GM12801 (cell line): ENCODE data around the gene ARPC1B.

Experiments used
- TF ChIP-seq, protein P1 (sequence below): IDR thresholded peaks from one replicate; pipeline ENCODE4 v1.5.1; 2011; ENCODE audit warnings: control low read depth; ENCODE audit not compliant: insufficient read length; ENCODE audit errors: extremely low read depth

ARPC1B gene

DNA sequence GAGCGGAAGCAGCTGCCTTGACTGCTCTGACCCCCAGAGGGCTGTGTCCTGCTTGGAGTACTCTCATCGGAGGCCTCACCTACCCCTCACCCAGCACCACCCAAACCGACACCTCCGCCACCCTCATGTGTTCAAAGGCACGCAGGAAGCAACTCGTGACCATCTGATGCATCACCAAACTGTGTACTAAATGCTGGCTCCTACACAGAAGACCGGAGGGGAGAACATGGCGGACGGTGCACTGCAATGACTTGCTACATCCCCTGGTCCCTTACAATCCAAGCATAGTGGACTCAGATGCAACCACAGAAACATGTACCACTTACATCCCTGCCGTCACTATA lies 30.4 kb downstream of the ARPC1B start:
- TF ChIP-seq, protein P1, sequence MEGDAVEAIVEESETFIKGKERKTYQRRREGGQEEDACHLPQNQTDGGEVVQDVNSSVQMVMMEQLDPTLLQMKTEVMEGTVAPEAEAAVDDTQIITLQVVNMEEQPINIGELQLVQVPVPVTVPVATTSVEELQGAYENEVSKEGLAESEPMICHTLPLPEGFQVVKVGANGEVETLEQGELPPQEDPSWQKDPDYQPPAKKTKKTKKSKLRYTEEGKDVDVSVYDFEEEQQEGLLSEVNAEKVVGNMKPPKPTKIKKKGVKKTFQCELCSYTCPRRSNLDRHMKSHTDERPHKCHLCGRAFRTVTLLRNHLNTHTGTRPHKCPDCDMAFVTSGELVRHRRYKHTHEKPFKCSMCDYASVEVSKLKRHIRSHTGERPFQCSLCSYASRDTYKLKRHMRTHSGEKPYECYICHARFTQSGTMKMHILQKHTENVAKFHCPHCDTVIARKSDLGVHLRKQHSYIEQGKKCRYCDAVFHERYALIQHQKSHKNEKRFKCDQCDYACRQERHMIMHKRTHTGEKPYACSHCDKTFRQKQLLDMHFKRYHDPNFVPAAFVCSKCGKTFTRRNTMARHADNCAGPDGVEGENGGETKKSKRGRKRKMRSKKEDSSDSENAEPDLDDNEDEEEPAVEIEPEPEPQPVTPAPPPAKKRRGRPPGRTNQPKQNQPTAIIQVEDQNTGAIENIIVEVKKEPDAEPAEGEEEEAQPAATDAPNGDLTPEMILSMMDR, result no peak

DNA sequence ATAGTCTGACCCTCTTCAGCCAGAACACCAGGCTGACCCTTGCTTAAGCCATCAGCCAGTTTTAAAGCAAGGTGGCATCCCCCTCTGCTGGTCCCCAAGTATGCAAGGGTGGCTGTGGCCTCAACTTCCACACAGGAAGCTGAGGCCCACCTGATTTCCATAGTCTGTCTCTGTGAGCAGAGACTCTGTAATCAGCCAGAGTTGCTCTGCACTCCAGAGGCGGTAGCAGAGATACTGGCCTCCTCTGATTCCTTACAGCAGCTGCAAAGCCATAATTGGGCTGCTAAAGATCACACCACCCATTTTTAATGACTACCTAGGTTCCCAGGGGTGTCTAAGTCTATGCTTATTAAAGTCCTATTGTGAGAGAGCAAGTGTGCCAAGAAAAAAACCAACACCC lies 32.0 kb downstream of the ARPC1B start:
- TF ChIP-seq, protein P1, result no peak

DNA sequence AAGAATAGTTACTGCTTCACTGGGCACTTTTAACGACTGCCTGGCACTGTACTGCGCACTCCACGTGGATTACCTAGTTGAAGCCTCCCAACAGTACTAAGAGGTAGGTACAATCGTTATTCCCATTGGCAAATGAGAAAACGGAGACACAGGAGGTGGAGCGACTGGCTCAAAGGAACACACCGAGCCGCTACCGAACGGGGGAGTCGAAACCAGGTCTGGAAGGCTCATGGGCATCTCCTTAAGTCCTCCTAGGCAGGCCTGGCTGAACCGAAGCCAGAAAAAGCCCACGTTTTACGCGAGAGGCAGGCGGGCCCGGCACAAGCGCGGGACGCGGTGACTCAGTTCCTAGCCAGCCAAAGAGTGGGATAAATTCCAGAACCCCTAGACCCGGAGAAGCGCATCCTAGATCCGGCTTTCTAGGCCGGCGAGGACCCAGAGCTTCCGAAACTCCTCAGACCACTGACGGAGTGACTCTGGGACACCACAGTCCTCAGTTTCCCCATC lies 33.4 kb downstream of the ARPC1B start:
- TF ChIP-seq, protein P1, result no peak

DNA sequence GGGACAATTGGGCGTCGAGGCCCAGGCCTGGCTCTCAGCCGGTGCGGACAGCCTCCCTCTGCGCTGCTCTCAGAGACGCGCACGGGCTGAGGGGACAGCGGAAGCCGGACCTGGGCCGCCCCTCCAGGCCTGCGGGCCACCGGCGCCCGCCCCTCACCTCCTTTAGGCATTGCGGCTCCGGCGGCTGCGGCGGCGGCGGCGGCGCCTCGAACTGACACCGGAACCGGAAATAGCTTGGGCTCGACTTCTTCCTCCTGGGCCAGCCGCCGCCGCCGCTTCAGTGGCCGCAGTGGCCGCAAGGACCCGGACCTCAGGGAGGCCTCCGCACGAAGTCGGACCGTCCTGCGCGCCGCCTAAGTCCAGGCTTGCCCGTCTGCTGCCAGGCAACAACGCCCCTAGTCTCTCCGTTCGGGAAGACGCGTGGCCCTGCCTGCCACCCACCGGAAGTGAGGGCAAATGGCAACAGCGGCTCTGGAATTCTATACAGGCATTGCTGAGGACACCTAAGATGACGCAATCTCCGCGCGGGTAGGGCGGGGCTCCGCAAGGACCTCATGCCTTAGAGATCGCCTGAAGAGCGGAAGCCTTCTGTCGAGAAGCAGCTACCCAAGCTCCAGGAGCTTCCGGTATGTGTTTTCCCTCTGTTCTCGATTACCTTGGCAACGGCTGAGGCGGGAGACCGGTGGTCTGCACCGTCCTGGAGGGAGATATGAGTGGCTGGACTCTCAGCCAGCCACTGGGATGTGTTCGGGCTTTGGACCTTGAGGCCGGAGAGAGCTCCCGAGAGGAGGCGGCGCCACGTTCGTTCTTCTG lies 34.1 kb downstream of the ARPC1B start, which contains the start of the genes BUD31 and PDAP1:
TSS of gene BUD31 (plus strand) at position 591 of the 813 bp plus-strand sequence. CDS start 2,124 bp downstream, outside the sequence.
TSS of gene PDAP1 (minus strand) at position 219 of the 813 bp plus-strand sequence. CDS start at position 170, 49 bp downstream.
- TF ChIP-seq, protein P1, result no peak

DNA sequence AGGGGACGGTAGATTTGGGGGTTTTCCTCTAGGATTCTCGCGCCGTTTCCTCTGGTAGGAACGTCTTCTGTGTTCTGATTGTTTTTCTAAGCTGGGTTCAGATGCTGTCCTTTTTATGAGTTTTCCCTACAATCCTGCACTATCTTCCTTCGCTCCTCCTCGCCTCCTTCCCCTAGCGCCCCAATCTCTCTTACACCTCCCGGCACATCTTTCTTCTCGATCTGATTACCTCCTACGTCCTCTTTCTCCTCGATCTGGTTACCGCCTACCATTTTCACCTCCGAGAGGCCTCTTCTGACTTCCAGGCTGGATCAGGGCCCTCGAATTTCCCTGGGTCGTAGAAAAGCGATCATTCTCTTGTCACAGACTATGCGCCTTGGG lies 34.7 kb downstream of the ARPC1B start:
- TF ChIP-seq, protein P1, result no peak

DNA sequence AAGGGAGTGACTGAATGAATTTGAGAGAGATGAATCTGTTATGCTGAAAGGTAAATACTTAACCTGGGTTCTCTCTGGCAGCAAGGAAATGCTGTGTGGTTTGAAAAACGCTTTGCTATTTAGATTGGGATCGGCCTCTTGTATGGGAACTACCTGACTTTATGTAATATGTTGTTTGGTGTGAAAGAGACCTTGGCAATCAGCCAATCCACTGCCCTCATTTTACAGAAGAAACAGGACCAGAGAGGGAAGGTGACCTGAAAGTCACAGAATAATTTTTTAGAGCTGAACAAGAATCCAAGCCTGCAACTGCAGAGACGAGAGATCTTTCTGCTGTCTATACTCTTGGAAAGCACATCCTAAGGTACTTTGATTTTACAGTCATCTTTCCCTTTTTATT lies 35.3 kb downstream of the ARPC1B start:
- TF ChIP-seq, protein P1, result no peak

DNA sequence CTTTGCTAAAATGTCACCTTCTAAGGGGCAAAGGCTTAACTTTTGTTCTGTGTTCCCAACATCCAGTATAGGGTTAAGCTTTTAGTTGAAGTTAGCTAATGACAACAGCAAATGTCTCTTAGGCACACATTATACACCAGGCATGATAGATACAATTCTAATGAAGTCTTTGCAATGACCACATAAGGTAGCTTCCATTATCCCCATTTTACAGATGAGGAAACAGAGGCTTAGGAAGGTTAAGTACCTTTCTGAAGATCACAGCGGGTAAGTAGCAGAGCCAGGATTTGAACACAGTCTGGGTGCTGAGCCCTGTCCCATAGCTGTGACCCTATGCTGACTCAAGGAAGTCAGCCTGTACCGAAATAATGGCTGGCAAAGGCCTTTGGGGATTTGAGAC lies 36.1 kb downstream of the ARPC1B start:
- TF ChIP-seq, protein P1, result no peak
